ENCODE results near the gene SYN1. TPM values are rescaled to one million over a fixed set of nuclear protein-coding genes. Genes with fewer than 3 reads are reported as not detected.
A peak's percentile ranks its signal among the peaks of the same experiment; 100 is the strongest.

Gene SYN1
- total RNA-seq, 2 donors from 2014 or later: 0.14 to 4.1 TPM

DNA sequence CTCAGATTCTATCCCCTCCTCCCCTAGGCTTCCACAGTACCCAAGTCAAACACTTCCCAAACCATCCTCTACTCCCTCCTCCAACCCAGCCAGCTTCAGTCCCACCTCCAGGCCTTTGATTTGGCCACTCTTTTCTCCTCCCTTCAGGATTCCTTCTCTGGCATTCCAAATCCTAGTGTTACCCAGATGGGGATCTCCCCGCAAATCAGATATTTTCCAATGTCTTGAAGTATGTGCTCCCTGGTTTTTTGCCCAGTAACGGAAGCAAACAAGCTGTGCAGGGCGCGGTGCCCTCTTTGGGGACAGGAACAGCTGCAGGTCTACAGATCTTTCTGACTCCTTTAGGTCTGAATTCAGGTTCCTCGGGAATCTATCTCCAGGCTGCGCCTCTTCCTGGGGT lies 2.2 kb upstream of the SYN1 start:
- 89% methylated on average over 5 of the region's 6 CpGs for whole genome bisulfite sequencing
- Histone ChIP-seq H3K9me3 (no peaks in the 10 kb centered on the region), H3K36me3 (no peaks in the 10 kb centered on the region), H3K4me3 (no peak overlapping the region), H3K4me1 (replicated peaks) (no peaks in the 10 kb centered on the region), H3K27me3 (replicated peaks; ENCODE audit: insufficient read depth) (no peaks in the 10 kb centered on the region), H3K27ac (no peak overlapping the region)
- TF ChIP-seq POLR2A (IDR thresholded peaks at IDR 0.05) (no peak), POLR2AphosphoS5 (IDR thresholded peaks at IDR 0.05) (no peak)
- TF ChIP-seq, protein P1, sequence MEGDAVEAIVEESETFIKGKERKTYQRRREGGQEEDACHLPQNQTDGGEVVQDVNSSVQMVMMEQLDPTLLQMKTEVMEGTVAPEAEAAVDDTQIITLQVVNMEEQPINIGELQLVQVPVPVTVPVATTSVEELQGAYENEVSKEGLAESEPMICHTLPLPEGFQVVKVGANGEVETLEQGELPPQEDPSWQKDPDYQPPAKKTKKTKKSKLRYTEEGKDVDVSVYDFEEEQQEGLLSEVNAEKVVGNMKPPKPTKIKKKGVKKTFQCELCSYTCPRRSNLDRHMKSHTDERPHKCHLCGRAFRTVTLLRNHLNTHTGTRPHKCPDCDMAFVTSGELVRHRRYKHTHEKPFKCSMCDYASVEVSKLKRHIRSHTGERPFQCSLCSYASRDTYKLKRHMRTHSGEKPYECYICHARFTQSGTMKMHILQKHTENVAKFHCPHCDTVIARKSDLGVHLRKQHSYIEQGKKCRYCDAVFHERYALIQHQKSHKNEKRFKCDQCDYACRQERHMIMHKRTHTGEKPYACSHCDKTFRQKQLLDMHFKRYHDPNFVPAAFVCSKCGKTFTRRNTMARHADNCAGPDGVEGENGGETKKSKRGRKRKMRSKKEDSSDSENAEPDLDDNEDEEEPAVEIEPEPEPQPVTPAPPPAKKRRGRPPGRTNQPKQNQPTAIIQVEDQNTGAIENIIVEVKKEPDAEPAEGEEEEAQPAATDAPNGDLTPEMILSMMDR (IDR thresholded peaks at IDR 0.05): no peak
- no peak for DNase-seq (ENCODE audit: low spot score)
- intact Hi-C loops (cut with DNase I): no loop called here

DNA sequence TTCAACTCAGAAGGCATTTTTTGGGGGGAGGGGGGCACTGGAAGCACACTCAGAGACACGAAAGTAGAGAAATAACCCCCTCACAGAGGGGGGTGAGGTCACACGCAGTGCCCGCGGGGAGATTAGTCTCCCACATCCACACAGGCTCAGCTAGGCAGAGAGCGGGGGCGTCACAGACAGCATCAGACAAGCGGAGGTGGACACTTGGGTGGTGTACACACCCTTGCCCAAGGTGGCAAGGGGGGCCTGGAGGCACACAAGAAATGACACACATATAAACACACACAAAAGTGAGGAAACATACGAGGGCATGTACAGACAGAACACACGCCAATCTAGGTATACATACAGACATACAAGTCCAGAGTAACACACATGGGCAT lies 637 bp upstream of the SYN1 start:
- Histone ChIP-seq H3K9me3 (no peaks in the 10 kb centered on the region), H3K4me3 (no peak overlapping the region), H3K4me1 (replicated peaks) (no peaks in the 10 kb centered on the region), H3K36me3 (no peaks in the 10 kb centered on the region), H3K27ac (no peak overlapping the region), H3K27me3 (replicated peaks; ENCODE audit: insufficient read depth) (no peaks in the 10 kb centered on the region)
- TF ChIP-seq POLR2A (IDR thresholded peaks at IDR 0.05) (no peak), POLR2AphosphoS5 (IDR thresholded peaks at IDR 0.05) (no peak)
- TF ChIP-seq, protein P1 (IDR thresholded peaks at IDR 0.05): no peak
- intact Hi-C loops (cut with DNase I): no loop called here
- 52% methylated on average over 9 of the region's 9 CpGs for WGBS
- DNase-seq (ENCODE audit: low spot score): no peak

DNA sequence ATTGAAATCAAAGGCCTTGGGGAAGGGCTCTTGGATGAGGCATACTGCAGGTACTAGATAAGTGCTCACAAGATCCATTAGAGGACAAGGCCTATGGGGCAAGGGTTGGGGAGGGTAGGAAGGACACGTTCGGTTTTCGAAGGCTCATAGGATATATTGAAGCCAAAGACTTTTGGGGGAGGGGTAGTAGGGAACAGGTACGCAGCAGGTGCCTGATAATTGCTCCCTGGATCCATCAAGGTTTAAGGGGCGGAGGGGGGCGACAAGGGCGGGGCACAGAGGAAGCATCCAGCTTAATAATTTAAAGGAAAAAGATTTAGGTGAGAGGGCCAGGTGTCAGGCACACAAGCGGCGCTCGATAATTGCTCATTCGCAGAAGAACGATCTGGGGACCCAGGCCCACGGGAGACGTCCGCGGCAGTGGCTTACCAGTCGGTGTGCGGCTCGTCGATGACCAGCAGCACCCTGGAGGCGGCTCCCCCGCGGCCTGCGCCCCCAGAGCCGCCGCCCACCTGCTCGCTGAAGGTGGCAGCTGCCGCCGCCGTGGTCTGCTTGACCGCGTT lies 653 bp downstream of the SYN1 start:
- intact Hi-C loops (cut with DNase I): no loop called here
- H3K36me3 ChIP-seq: no peaks in the 10 kb centered on the region
- WGBS: 31% methylated on average over 24 of the region's 32 CpGs
- H3K4me1 ChIP-seq (replicated peaks): no peaks in the 10 kb centered on the region
- DNase-seq (ENCODE audit: low spot score): no peak
- H3K27ac ChIP-seq: no peak overlapping the region
- TF ChIP-seq POLR2AphosphoS5 (IDR thresholded peaks at IDR 0.05): no peak
- TF ChIP-seq, protein P1 (IDR thresholded peaks at IDR 0.05): no peak
- TF ChIP-seq POLR2A (IDR thresholded peaks at IDR 0.05): no peak
- H3K9me3 ChIP-seq: no peaks in the 10 kb centered on the region
- peak overlapping the region in 1 of 2 donors; percentile 21 for H3K4me3 ChIP-seq
- no peaks in the 10 kb centered on the region for H3K27me3 ChIP-seq (replicated peaks; ENCODE audit: insufficient read depth)

DNA sequence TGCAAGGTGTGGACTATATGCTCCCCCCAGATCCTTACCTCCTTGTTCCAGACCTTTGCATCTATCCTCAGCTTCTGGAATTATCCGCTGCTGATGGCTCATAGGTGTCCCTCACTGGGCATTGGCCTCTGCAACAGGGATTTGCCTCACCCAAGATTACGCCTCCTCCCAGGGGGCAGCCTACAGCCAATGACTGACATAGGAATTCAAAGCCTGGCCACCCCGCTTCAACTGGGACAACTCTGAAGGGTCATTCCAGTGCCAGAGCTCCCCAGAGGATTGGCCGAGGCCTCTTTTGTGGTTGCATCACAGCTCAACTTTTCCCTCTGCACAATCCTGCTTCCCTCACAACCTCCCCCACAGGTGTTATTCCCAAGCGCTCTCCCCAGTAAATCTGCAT lies 5.0 kb downstream of the SYN1 start:
- DNase-seq (ENCODE audit: low spot score): no peak
- Histone ChIP-seq H3K27me3 (replicated peaks; ENCODE audit: insufficient read depth) (no peaks in the 10 kb centered on the region), H3K4me3 (no peak overlapping the region), H3K27ac (no peak overlapping the region), H3K36me3 (no peaks in the 10 kb centered on the region), H3K9me3 (no peaks in the 10 kb centered on the region), H3K4me1 (replicated peaks) (no peaks in the 10 kb centered on the region)
- 79% methylated on average over 5 of the region's 5 CpGs for WGBS
- intact Hi-C loops (cut with DNase I): no loop called here
- TF ChIP-seq, protein P1 (IDR thresholded peaks at IDR 0.05): no peak
- TF ChIP-seq POLR2AphosphoS5 (IDR thresholded peaks at IDR 0.05): no peak
- TF ChIP-seq POLR2A (IDR thresholded peaks at IDR 0.05): no peak

DNA sequence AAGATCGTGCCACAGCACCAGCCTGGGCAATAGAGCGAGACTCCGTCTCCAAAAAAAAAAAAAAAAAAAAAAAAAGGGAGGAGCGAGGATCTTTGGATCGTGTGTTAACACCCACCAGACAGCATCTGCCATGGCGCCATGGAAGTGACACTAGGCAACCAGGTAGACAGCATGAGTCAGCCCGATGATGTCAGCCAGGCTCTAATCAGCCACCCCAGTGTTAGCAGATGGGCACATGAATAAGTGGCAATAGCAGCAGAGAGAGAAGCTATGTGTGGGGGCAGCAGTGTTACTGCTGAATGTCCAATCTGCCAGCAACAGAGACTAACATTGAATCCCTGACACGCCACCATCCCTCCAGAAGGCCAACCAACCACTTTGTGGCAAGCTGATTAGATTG lies 6.6 kb downstream of the SYN1 start:
- no peak for DNase-seq (ENCODE audit: low spot score)
- Histone ChIP-seq H3K9me3 (no peaks in the 10 kb centered on the region), H3K4me1 (replicated peaks) (no peaks in the 10 kb centered on the region), H3K27ac (no peak overlapping the region), H3K27me3 (replicated peaks; ENCODE audit: insufficient read depth) (no peaks in the 10 kb centered on the region), H3K36me3 (no peaks in the 10 kb centered on the region), H3K4me3 (no peak overlapping the region)
- intact Hi-C loops (cut with DNase I): no loop called here
- 95% methylated on average over 6 of the region's 8 CpGs for WGBS
- no peak for TF ChIP-seq POLR2AphosphoS5 (IDR thresholded peaks at IDR 0.05)
- TF ChIP-seq POLR2A (IDR thresholded peaks at IDR 0.05): no peak
- TF ChIP-seq, protein P1 (IDR thresholded peaks at IDR 0.05): no peak
